ENCODE data around the gene SMU1.

DNA sequence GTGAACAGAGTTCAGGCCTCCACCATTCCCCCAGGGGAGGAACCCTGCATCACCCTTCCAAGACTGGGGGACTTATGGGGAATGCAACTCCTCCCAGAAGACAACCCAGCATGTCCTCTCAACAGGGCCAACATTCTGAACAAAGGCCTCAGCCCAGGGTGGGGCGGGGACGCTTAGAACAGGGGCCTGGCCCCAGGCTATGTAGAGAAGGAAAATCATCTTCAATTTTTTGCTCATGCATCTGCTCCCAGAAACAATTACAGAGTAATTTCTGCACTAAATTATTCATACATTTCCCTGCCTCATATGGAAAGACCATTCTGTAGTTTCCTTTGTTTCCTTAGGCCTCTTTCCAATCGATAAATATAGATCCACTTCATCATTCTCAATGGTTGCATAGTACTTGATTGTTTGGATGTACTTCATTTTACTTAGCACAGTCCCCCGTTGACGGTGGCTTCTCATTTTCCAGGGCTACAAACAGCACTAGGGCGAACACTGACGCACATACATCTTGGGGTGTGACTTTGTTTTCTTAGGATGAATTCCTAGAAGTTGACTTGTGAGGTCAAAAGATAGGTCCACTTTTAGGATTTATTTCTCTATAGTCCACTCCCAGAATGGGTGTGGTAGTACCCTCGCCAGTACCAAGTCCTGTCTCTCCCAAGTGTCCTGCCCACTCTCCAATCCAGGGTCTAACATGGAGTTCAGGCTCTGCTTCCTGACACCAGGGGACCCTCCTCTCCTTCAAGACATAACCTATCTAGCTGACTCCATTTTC is 27.2 kb upstream of the SMU1 start:
- TF ChIP-seq, protein P1, sequence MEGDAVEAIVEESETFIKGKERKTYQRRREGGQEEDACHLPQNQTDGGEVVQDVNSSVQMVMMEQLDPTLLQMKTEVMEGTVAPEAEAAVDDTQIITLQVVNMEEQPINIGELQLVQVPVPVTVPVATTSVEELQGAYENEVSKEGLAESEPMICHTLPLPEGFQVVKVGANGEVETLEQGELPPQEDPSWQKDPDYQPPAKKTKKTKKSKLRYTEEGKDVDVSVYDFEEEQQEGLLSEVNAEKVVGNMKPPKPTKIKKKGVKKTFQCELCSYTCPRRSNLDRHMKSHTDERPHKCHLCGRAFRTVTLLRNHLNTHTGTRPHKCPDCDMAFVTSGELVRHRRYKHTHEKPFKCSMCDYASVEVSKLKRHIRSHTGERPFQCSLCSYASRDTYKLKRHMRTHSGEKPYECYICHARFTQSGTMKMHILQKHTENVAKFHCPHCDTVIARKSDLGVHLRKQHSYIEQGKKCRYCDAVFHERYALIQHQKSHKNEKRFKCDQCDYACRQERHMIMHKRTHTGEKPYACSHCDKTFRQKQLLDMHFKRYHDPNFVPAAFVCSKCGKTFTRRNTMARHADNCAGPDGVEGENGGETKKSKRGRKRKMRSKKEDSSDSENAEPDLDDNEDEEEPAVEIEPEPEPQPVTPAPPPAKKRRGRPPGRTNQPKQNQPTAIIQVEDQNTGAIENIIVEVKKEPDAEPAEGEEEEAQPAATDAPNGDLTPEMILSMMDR (IDR thresholded peaks at IDR 0.05; ENCODE audit: low read depth, low read length): no peak
- no peak for TF ChIP-seq EZH2phosphoT487 (IDR thresholded peaks at IDR 0.05; ENCODE audit: low read depth)
